ENCODE measurements around the gene ANGPTL8. TPM values are rescaled to one million over a fixed set of nuclear protein-coding genes. Genes with fewer than 3 reads are reported as not detected.

ANGPTL8 gene
- total RNA-seq, 1 donor = not detected

DNA sequence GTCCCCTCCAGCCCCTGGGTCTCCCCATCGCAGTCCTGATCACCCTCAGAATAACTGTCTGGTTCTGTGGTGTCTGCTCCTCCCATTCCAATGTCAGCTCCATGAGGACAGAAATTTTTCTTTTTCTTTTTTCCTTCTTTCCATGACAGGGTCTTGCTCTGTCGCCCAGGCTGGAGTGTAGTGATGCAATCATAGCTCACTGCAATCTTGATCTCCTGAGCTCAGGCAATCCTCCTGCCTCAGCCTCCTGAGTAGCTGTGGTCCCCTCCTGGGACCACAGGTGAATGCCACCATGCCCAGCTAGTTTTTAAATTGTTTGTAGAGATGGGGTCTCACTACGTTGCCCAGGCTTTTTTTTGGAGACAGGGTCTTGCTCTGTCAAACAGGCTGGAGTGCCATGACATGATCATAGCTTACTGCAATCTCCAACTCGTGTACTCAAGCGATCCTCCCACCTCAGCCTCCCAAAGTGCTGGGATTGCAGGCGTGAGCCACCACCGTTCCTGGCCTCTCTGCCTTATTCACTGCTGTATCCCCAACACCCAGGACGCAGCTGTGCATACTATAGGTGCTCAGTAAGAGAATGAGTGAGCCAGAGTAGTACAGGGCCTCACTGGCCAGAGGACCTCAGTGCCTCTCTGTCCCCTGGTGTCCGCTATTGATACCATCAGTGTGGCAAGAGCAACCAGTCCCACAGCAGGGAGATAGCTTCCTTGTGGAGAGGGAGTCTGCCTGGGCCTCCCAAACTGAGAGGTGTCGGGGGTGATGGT, 28.1 kb downstream of the ANGPTL8 start:
- DNase-seq (ENCODE audit: insufficient read length, low spot score, missing footprints) = peak; percentile 74
- no peaks in the 10 kb centered on the region for H3K4me1 ChIP-seq (ENCODE audit: insufficient read depth, low read length)
- H3K27me3 ChIP-seq (ENCODE audit: insufficient read depth, low read length) = no peaks in the 10 kb centered on the region
- H3K4me3 ChIP-seq (ENCODE audit: insufficient read depth, low read length) = no peak overlapping the region
- H3K27ac ChIP-seq (ENCODE audit: low read depth, low read length) = no peak overlapping the region
- H2AFZ ChIP-seq (ENCODE audit: low read length) = no peak overlapping the region
- no peaks in the 10 kb centered on the region for H3K36me3 ChIP-seq (ENCODE audit: insufficient read depth, low read length)
- no peak for TF ChIP-seq CTCF (IDR thresholded peaks at IDR 0.05; ENCODE audit: extremely low read depth, low read depth, low read length)
- no peaks in the 10 kb centered on the region for H3K9me3 ChIP-seq (ENCODE audit: low read depth, low read length)
- no peaks in the 10 kb centered on the region for H4K20me1 ChIP-seq (ENCODE audit: insufficient read depth, low read length)
- no peaks in the 10 kb centered on the region for H3K79me2 ChIP-seq (ENCODE audit: insufficient read depth, low read length)
- H3K4me2 ChIP-seq (ENCODE audit: insufficient read depth, low read length) = no peak overlapping the region

- no peak overlapping the region for H2AFZ ChIP-seq (ENCODE audit: low read length)
- no peaks in the 10 kb centered on the region for H3K4me1 ChIP-seq (ENCODE audit: insufficient read depth, low read length)
- H3K79me2 ChIP-seq (ENCODE audit: insufficient read depth, low read length) = no peaks in the 10 kb centered on the region
- H3K4me2 ChIP-seq (ENCODE audit: insufficient read depth, low read length) = no peak overlapping the region
- no peak for TF ChIP-seq CTCF (IDR thresholded peaks at IDR 0.05; ENCODE audit: extremely low read depth, low read depth, low read length)
- no peaks in the 10 kb centered on the region for H3K9me3 ChIP-seq (ENCODE audit: low read depth, low read length)
- H3K27ac ChIP-seq (ENCODE audit: low read depth, low read length) = no peak overlapping the region
- no peaks in the 10 kb centered on the region for H3K36me3 ChIP-seq (ENCODE audit: insufficient read depth, low read length)
- H3K27me3 ChIP-seq (ENCODE audit: insufficient read depth, low read length) = no peaks in the 10 kb centered on the region
- no peaks in the 10 kb centered on the region for H4K20me1 ChIP-seq (ENCODE audit: insufficient read depth, low read length)
- peak; percentile 88 for DNase-seq (ENCODE audit: insufficient read length, low spot score, missing footprints)
- no peak overlapping the region for H3K4me3 ChIP-seq (ENCODE audit: insufficient read depth, low read length)
These were observed 29.4 kb downstream of the ANGPTL8 start for GRCh38 chr19:11268783-11269267.

- Histone ChIP-seq H4K20me1 (ENCODE audit: insufficient read depth, low read length) (no peaks in the 10 kb centered on the region), H3K27ac (ENCODE audit: low read depth, low read length) (no peak overlapping the region), H3K9me3 (ENCODE audit: low read depth, low read length) (no peaks in the 10 kb centered on the region), H3K27me3 (ENCODE audit: insufficient read depth, low read length) (no peaks in the 10 kb centered on the region), H3K79me2 (ENCODE audit: insufficient read depth, low read length) (no peaks in the 10 kb centered on the region), H3K4me1 (ENCODE audit: insufficient read depth, low read length) (no peaks in the 10 kb centered on the region), H3K4me2 (ENCODE audit: insufficient read depth, low read length) (no peak overlapping the region), H2AFZ (ENCODE audit: low read length) (no peak overlapping the region), H3K36me3 (ENCODE audit: insufficient read depth, low read length) (no peaks in the 10 kb centered on the region), H3K4me3 (ENCODE audit: insufficient read depth, low read length) (no peak overlapping the region)
- no peak for TF ChIP-seq CTCF (IDR thresholded peaks at IDR 0.05; ENCODE audit: extremely low read depth, low read depth, low read length)
- DNase-seq (ENCODE audit: insufficient read length, low spot score, missing footprints) = peak; percentile 43
These were observed 30.0 kb downstream of the ANGPTL8 start for GRCh38 chr19:11269408-11269807.

DNA sequence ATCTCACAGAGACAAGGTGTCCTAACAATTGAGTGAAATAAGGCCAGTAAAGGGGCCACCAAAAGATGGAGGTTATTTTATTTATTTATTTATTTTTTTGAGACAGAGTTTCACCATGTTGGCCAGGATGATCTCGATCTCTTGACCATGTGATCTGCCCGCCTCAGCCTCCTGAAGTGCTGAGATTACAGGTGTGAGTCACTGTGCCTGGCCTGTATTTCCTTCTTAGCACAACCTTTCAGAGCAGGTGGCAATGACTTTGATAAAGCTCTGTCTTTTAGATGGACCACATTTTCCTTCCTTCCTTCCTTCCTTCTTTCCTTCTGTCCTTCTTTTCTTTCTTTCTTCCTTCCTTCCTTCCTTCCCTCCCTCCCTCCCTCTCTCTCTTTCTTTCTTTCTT, 33.9 kb downstream of the ANGPTL8 start:
- DNase-seq (ENCODE audit: insufficient read length, low spot score, missing footprints) = no peak
- Histone ChIP-seq H2AFZ (ENCODE audit: low read length) (no peak overlapping the region), H3K79me2 (ENCODE audit: insufficient read depth, low read length) (no peaks in the 10 kb centered on the region), H3K4me2 (ENCODE audit: insufficient read depth, low read length) (no peak overlapping the region), H3K36me3 (ENCODE audit: insufficient read depth, low read length) (no peaks in the 10 kb centered on the region), H4K20me1 (ENCODE audit: insufficient read depth, low read length) (no peaks in the 10 kb centered on the region), H3K4me3 (ENCODE audit: insufficient read depth, low read length) (no peak overlapping the region), H3K27ac (ENCODE audit: low read depth, low read length) (no peak overlapping the region), H3K9me3 (ENCODE audit: low read depth, low read length) (no peaks in the 10 kb centered on the region), H3K27me3 (ENCODE audit: insufficient read depth, low read length) (no peaks in the 10 kb centered on the region), H3K4me1 (ENCODE audit: insufficient read depth, low read length) (no peaks in the 10 kb centered on the region)
- TF ChIP-seq CTCF (IDR thresholded peaks at IDR 0.05; ENCODE audit: extremely low read depth, low read depth, low read length) = no peak
